Epithelial cell of alveolus of lung (primary cell): ENCODE results near the gene LDB1. TPM values are rescaled to one million over a fixed set of nuclear protein-coding genes. Genes with fewer than 3 reads are reported as not detected.

ENCODE experiments used
- total RNA-seq: library from RNA; depleted of rRNA; stranded (reverse); fragments of >200 nt; gene quantifications from 2 replicates; pipeline ENCODE4 v1.2.1, GENCODE V29; 2015

LDB1 gene, protein sequence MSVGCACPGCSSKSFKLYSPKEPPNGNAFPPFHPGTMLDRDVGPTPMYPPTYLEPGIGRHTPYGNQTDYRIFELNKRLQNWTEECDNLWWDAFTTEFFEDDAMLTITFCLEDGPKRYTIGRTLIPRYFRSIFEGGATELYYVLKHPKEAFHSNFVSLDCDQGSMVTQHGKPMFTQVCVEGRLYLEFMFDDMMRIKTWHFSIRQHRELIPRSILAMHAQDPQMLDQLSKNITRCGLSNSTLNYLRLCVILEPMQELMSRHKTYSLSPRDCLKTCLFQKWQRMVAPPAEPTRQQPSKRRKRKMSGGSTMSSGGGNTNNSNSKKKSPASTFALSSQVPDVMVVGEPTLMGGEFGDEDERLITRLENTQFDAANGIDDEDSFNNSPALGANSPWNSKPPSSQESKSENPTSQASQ
- total RNA-seq: 23.3 and 49.0 TPM in 2 replicates

DNA sequence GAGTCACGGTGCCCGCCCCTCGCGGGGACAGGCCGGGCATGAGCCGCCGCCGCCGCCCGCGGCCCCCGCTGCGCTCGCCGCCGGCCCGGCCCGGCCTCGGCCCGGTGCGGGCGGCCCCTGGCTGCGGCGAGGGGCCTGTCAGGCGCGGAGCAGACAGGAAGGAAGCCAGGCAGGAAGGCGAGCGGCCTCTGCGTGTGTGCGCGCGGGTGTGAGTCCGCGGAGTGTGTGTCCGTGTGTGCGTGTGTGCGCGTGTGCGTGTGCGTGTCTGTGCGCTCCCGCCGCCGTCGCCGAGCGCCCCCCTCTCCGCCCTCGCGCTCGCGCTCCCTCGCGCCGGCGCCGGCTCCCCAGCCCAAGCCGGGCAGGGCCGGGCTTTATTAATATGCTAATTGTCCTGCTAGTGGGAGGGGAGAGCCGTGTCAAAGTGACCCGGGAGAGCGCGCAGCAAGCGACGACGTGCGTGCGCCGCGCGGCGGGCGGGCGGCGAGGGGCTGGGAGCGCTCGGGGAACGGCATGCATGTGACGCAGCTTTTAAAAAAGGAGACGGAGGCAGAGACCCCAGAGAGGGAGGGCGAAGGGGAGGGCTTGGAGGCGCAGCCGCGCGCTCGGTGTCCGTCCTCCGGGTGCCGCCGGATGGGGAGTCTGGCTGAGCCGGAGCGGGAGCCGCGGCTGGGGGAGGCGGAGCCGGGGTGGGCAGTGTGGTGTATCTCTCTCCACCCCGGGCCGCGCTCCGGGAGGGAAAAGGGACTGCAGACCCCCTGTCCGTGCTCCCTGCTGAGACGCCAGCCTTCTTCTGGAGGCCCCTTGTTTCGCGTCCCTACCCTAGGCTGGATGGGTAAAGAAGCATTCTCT lies at the start of gene LDB1:
Gene LDB1 (minus strand): TSS at position 227 of the 849 bp plus-strand sequence. CDS start 258 bp downstream, outside the sequence.

GRCh38 chr10:102151774-102152544 lies 31.8 kb upstream of the LDB1 start, which contains the start of gene NOLC1:
TSS of gene NOLC1 (plus strand) at chr10:102152389. CDS start at chr10:102152411, 22 bp downstream.

GRCh38 chr10:102132563-102133372 lies 12.6 kb upstream of the LDB1 start, which contains the start of gene PPRC1:
TSS of gene PPRC1 (plus strand) at chr10:102133040. CDS start at chr10:102133069, 29 bp downstream.

DNA sequence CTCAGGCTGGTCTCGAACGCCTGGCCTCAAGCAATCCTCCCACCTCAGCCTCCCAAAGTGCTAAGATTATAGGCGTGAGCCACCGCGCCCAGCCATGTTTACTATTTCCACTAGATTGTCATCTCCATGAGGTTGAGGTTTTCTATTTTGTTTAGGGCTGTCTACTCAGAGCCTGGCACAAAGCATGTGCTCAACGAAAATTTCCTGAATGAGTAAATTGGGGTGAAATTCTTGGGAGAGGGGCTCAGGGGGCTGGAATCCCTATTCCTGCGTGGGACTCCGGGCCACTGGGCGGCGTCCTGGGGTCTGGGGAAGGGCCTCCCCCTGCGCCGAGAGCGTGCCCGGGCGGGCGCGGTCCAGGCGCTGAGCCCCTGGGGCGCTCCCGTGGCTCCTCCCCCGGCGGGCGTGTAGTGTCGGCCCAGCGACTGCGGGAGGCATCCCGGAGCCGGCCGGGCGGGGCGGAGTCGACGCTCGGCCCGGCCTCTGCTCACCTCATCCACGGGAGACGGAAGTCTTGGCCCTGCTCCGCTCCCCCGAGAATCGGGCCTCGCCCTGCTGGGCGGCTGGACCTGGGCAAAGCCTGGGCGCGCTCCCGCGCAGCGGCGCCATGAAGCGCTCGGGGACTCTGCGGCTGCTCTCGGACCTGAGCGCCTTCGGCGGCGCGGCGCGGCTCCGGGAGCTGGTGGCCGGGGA lies 55.2 kb downstream of the LDB1 start, which contains the start of gene HPS6:
Gene HPS6 (plus strand): TSS at position 482 of the 693 bp plus-strand sequence. CDS start 126 bp downstream, at position 608.

Other genes with a start within 250 kb of the LDB1 start
- 3.2 and 7.4 TPM in 2 replicates for gene ARMH3, start 64.2 kb downstream of the LDB1 start, total RNA-seq
- gene HPS6, start 55.0 kb downstream of the LDB1 start, total RNA-seq: 34.1 and 40.9 TPM in 2 replicates
- 14.6 and 23.0 TPM in 2 replicates for gene PPRC1, start 12.7 kb upstream of the LDB1 start, total RNA-seq
- gene NOLC1, start 32.0 kb upstream of the LDB1 start, total RNA-seq: 59.4 and 68.0 TPM in 2 replicates
- 1.3 TPM in 1 of 2 replicates, not detected in the other for gene ELOVL3, start 105.9 kb upstream of the LDB1 start, total RNA-seq
- 0.16 and 1.3 TPM in 2 replicates for gene PITX3, start 121.1 kb upstream of the LDB1 start, total RNA-seq
- 30.1 and 39.0 TPM in 2 replicates for gene GBF1, start 125.2 kb upstream of the LDB1 start, total RNA-seq